OCI-LY3 (cell line): Measurements from ENCODE around the gene TICRR.

ENCODE experiments used
- EZH2phosphoT487 ChIP-seq: fragments of 200-600 bp; shearing (Covaris generic); IDR thresholded peaks from 2 replicates; pipeline ENCODE4 v1.6.1; 2018; ENCODE audit warnings: antibody characterized with exemption, mixed run types, low read depth
- TF ChIP-seq, protein P1 (sequence below): fragments of 200-600, 300-600 bp; sonication (generic); IDR thresholded peaks from 2 replicates; pipeline ENCODE4 v1.5.1; 2014; ENCODE audit warnings: antibody characterized with exemption, low read length, low read depth

DNA sequence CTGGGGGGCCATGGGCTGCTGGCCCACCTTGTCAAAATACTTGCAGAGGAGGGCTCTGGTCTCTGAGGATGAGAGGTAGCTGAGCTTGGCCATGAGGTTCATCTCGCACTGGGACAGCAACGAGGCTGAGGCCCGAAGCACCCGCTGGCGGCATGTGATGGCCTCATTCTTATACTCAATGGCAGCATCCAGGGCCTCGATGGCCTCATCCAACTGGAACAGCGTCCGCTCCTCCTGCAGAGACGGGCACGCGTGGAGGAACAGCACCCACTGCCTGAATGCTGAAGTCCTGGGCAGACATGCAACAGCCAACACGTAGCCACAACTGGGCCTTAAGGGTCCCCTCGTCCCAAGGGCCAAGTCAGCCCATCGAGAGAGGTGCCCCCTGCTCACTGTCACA, 55.0 kb downstream of the TICRR start:
- TF ChIP-seq, protein P1, sequence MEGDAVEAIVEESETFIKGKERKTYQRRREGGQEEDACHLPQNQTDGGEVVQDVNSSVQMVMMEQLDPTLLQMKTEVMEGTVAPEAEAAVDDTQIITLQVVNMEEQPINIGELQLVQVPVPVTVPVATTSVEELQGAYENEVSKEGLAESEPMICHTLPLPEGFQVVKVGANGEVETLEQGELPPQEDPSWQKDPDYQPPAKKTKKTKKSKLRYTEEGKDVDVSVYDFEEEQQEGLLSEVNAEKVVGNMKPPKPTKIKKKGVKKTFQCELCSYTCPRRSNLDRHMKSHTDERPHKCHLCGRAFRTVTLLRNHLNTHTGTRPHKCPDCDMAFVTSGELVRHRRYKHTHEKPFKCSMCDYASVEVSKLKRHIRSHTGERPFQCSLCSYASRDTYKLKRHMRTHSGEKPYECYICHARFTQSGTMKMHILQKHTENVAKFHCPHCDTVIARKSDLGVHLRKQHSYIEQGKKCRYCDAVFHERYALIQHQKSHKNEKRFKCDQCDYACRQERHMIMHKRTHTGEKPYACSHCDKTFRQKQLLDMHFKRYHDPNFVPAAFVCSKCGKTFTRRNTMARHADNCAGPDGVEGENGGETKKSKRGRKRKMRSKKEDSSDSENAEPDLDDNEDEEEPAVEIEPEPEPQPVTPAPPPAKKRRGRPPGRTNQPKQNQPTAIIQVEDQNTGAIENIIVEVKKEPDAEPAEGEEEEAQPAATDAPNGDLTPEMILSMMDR = no peak
- TF ChIP-seq EZH2phosphoT487 = no peak
